Measurements from ENCODE around the gene AKAP8L. TPM values are rescaled to one million over a fixed set of nuclear protein-coding genes. Genes with fewer than 3 reads are reported as not detected.

Gene AKAP8L
- total and polyA plus RNA-seq, 12 donors, result 45.2 to 140 (median 63.1) TPM

DNA sequence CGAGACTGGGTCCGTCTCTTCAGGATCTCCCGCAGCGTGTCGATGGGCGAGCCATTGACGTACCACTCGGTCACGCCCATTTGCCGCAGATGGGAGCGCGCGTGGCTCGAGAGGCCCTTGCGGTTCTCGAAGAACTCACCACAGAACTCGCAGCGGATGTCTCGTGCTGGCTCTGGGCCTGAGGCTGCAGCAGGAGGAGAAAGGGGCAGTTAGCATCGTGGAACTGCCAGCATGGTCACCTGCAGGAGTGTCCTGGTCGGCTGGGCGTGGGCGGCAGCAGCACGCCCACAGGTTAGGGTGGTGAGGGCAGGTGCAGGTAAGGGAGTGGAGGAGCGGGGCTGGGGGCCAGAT lies 8.5 kb upstream of the AKAP8L start:
- TF ChIP-seq CTCF (IDR thresholded peaks at IDR 0.05), result no peak
- ATAC-seq (no peak), DNase-seq (no peak)
- no peak overlapping the region for H3K27ac ChIP-seq
- peaks cover 0 to 73% (median 40%) of the 10 kb centered on the region in 9 donors for H3K36me3 ChIP-seq
- H3K4me3 ChIP-seq, result no peak overlapping the region
- peaks cover 0 to 7% (median 0%) of the 10 kb centered on the region in 11 donors for H3K9me3 ChIP-seq
- 97% methylated on average over 25 of the region's 25 CpGs for WGBS, 2 donors
- H3K4me1 ChIP-seq, result peaks cover 10 to 45% (median 41%) of the 10 kb centered on the region in 9 donors
- H3K27me3 ChIP-seq, result no peaks in the 10 kb centered on the region
- intact Hi-C loops (cut with DNase I), result no loop called here

DNA sequence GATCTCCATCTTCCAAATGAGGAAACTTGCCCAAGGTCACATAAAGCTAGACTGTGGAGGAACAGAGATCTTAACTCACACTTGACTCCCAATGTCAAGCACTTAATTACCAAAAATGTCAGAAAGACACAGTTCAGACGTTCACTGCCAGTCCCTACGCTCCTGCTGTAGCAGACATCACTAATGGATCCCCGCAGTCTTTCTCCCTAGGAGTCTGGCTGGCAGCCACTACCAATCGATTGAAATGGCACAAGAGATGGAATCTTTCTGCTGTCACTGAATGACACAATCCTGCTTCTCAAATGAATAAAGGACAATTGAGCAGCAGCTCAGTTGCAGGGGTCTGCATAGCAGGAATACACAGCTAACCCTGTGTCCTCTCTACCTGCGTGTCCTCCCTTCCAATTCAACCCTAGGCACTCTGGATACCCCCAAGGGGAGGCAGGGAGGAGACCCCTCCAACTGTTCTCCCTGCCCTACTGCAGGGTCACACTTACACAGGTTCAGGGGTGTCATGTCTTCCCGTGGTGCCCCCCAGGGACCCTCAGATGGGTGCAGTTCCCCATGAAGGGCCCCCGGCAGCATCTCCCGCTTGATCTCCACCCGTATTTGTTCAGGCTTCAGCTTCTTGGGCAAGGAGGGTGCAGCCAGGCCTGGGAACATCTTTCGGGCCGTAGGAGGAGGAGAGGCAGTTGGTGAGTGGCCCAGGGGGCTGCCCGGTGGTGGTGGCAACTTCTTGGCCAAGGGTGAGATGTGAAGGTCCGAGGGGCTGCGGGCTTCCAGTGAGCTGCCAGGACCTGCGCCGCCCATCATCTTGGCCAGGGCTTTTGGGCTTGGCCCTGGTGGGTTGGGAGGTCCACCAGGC lies 7.9 kb upstream of the AKAP8L start:
- peaks cover 0 to 78% (median 41%) of the 10 kb centered on the region in 9 donors for H3K36me3 ChIP-seq
- H3K4me1 ChIP-seq, result peaks cover 13 to 50% (median 38%) of the 10 kb centered on the region in 9 donors
- intact Hi-C loops (cut with DNase I), result no loop called here
- WGBS, 2 donors, result 89 to 90% methylated on average over 16 of the region's 16 CpGs
- no peak overlapping the region for H3K27ac ChIP-seq
- H3K4me3 ChIP-seq, result no peak overlapping the region
- no peak for TF ChIP-seq CTCF (IDR thresholded peaks at IDR 0.05)
- H3K9me3 ChIP-seq, result peaks cover 0 to 7% (median 0%) of the 10 kb centered on the region in 11 donors
- no peaks in the 10 kb centered on the region for H3K27me3 ChIP-seq
- no peak for ATAC-seq
- DNase-seq, result no peak

- TF ChIP-seq CTCF (IDR thresholded peaks at IDR 0.05), result no peak
- peaks cover 0 to 82% (median 41%) of the 10 kb centered on the region in 9 donors for H3K36me3 ChIP-seq
- 93 to 94% methylated on average over 26 to 36 of the region's 36 CpGs for WGBS, 2 donors
- H3K27ac ChIP-seq, result no peak overlapping the region
- peaks cover 3 to 44% (median 27%) of the 10 kb centered on the region in 9 donors for H3K4me1 ChIP-seq
- DNase-seq (no peak), ATAC-seq (no peak)
- no peaks in the 10 kb centered on the region for H3K27me3 ChIP-seq
- H3K9me3 ChIP-seq, result peaks cover 0 to 7% (median 0%) of the 10 kb centered on the region in 11 donors
- intact Hi-C loops (cut with DNase I), result no loop called here
- no peak overlapping the region for H3K4me3 ChIP-seq
Observed at GRCh38 chr19:15425321-15425950, 6.6 kb upstream of the AKAP8L start.

- ATAC-seq, result no peak
- Histone ChIP-seq H3K36me3 (peaks cover 0 to 80% (median 41%) of the 10 kb centered on the region in 9 donors), H3K9me3 (peaks cover 0 to 7% (median 0%) of the 10 kb centered on the region in 11 donors), H3K4me3 (no peak overlapping the region), H3K27me3 (no peaks in the 10 kb centered on the region), H3K4me1 (peaks cover 3 to 40% (median 24%) of the 10 kb centered on the region in 9 donors), H3K27ac (no peak overlapping the region)
- intact Hi-C loops (cut with DNase I), result loop anchor here in 1 of 10 donors (5.0 kb wide), 1 partner anchor 157 kb away; no protein-coding TSS in a partner anchor
- TF ChIP-seq CTCF (IDR thresholded peaks at IDR 0.05), result no peak
- WGBS, 2 donors, result 96 to 98% methylated on average over 36 to 38 of the region's 38 CpGs
- DNase-seq, result no peak
Observed at GRCh38 chr19:15424692-15425272, 6.0 kb upstream of the AKAP8L start.

Data from heart right ventricle (tissue), 16 donors.